Panc1 (cell line): ENCODE results near the gene IL36G. TPM values are rescaled to one million over a fixed set of nuclear protein-coding genes. Genes with fewer than 3 reads are reported as not detected.
A peak's percentile ranks its signal among the peaks of the same experiment; 100 is the strongest.

ENCODE experiments used
- ATAC-seq: fragments of 200-7000 bp; cut with Tn5 transposase; 2 replicates; pipeline ENCODE4 v1.9.1; 2020; ENCODE audit warnings: mild to moderate bottlenecking, moderate library complexity
- BruUV-seq: library from RNA; stranded (reverse); fragments of 400-500 nt; replicated peaks from 2 replicates; lab custom pipeline; 2021; lab: Mats Ljungman, UMichigan
- CTCF ChIA-PET: fragments of 300-600 bp; sonication (Branson Sonifier 250); formaldehyde crosslinking; loops from one replicate; lab custom pipeline; 2022; ENCODE audit warnings: antibody characterized with exemption; lab: Charles Lee
- POLR2A ChIA-PET: fragments of 300-600 bp; sonication (Branson Sonifier 250); formaldehyde crosslinking; loops from one replicate; lab custom pipeline; 2022; ENCODE audit warnings: antibody characterized with exemption; lab: Charles Lee
- DNase-seq: peaks from one replicate; pipeline ENCODE4 v3.0.0-alpha.2; 2010; ENCODE audit warnings: low read depth, low spot score
- H3K27ac ChIP-seq: 2 replicates; pipeline ENCODE4 v1.5.1; 2011; ENCODE audit warnings: mild to moderate bottlenecking, low read length, inconsistent platforms
- H3K27me3 ChIP-seq: fragments of 200-500 bp; sonication (Bioruptor generic); 2 replicates; pipeline ENCODE4 v1.6.0; 2014; ENCODE audit warnings: low read length, inconsistent platforms; ENCODE audit not compliant: control insufficient read depth, insufficient read depth
- H3K36me3 ChIP-seq: fragments of 200-500 bp; sonication (Bioruptor generic); 2 replicates; pipeline ENCODE4 v1.5.1; 2014; ENCODE audit warnings: inconsistent platforms, mild to moderate bottlenecking, low read length, moderate library complexity; ENCODE audit not compliant: control insufficient read depth, insufficient read depth
- H3K4me1 ChIP-seq: 2 replicates; pipeline ENCODE4 v1.5.1; 2011; ENCODE audit warnings: inconsistent platforms, mild to moderate bottlenecking, low read length, moderate library complexity; ENCODE audit not compliant: control insufficient read depth, insufficient read depth
- H3K4me3 ChIP-seq, 2 experiments: 2 replicates each; pipeline ENCODE4 v1.5.1; 2011 to 2012; ENCODE audit warnings: low read depth in 2 of 2, low read length in 2 of 2, mild to moderate bottlenecking in 2 of 2, inconsistent platforms in 1 of 2, moderate library complexity in 1 of 2
- H3K9me3 ChIP-seq: fragments of 200-500 bp; sonication (Bioruptor generic); 2 replicates; pipeline ENCODE4 v1.5.1; 2014; ENCODE audit warnings: low read depth, mild to moderate bottlenecking, inconsistent platforms, low read length, moderate library complexity; ENCODE audit not compliant: control insufficient read depth, insufficient read depth
- POLR2AphosphoS5 ChIP-seq: IDR thresholded peaks from 2 replicates; pipeline ENCODE4 v1.6.1; 2012; ENCODE audit warnings: mild to moderate bottlenecking, low read depth, low read length, moderate library complexity
- SIN3A ChIP-seq: IDR thresholded peaks from 2 replicates; pipeline ENCODE4 v1.6.1; 2012; ENCODE audit warnings: low read depth, mild to moderate bottlenecking, low read length, moderate library complexity, borderline replicate concordance; ENCODE audit not compliant: insufficient read depth
- TCF7L2 ChIP-seq: IDR thresholded peaks from 2 replicates; pipeline ENCODE4 v1.6.1; 2011; ENCODE audit warnings: mild to moderate bottlenecking, low read depth, low read length, inconsistent platforms
- in situ Hi-C: cut with HindIII; loops from 2 replicates; pipeline ENCODE4 v1.10.0; 2016; ENCODE audit warnings: low sequenced_read_pairs, low pct_unique_long_range_greater_than_20kb
- intact Hi-C: fragments of 100-400 bp; cut with micrococcal nuclease; formaldehyde crosslinking; loops from one replicate; pipeline ENCODE4 v1.10.0; 2022; ENCODE audit not compliant: unreplicated experiment
- total RNA-seq: library from RNA; stranded (reverse); gene quantifications from one replicate; pipeline ENCODE4 v1.2.1, GENCODE V29; 2021; ENCODE audit not compliant: unreplicated experiment
- TF ChIP-seq, protein P1 (sequence below), 2 experiments: IDR thresholded peaks; 2 replicates each; pipeline ENCODE4 v1.6.1; 2011 to 2012; ENCODE audit warnings: low read depth in 2 of 2, control low read depth in 1 of 2, low read length in 1 of 2, mild to moderate bottlenecking in 1 of 2, moderate library complexity in 1 of 2; ENCODE audit not compliant: insufficient read depth in 1 of 2
- TF ChIP-seq, protein P2 (sequence below): fragments of 450-650 bp; IDR thresholded peaks from 2 replicates; pipeline ENCODE4 v1.5.1; 2017; ENCODE audit warnings: mild to moderate bottlenecking

The IL36G gene
- total RNA-seq, 1 experiment from 2014 or later, result not detected

GRCh38 chr2:113028112-113028511 is 50.3 kb downstream of the IL36G start:
- H3K27me3 ChIP-seq, result peaks cover 35% of the 10 kb centered on the region

GRCh38 chr2:113032737-113033136 is 54.9 kb downstream of the IL36G start:
- no TSS peak for BruUV-seq
- ChIA-PET CTCF (no interaction called here), POLR2A (no interaction called here)
- no peaks in the 10 kb centered on the region for H3K36me3 ChIP-seq
- peaks cover 17% of the 10 kb centered on the region; the same call in 1 of the 2 replicates for H3K27me3 ChIP-seq
- no peak overlapping the region for H3K4me3 ChIP-seq
- H3K9me3 ChIP-seq, result no peaks in the 10 kb centered on the region
- DNase-seq (no peak), ATAC-seq (no peak)
- H3K4me1 ChIP-seq, result no peaks in the 10 kb centered on the region
- no peak overlapping the region for H3K27ac ChIP-seq
- TF ChIP-seq, protein P1, sequence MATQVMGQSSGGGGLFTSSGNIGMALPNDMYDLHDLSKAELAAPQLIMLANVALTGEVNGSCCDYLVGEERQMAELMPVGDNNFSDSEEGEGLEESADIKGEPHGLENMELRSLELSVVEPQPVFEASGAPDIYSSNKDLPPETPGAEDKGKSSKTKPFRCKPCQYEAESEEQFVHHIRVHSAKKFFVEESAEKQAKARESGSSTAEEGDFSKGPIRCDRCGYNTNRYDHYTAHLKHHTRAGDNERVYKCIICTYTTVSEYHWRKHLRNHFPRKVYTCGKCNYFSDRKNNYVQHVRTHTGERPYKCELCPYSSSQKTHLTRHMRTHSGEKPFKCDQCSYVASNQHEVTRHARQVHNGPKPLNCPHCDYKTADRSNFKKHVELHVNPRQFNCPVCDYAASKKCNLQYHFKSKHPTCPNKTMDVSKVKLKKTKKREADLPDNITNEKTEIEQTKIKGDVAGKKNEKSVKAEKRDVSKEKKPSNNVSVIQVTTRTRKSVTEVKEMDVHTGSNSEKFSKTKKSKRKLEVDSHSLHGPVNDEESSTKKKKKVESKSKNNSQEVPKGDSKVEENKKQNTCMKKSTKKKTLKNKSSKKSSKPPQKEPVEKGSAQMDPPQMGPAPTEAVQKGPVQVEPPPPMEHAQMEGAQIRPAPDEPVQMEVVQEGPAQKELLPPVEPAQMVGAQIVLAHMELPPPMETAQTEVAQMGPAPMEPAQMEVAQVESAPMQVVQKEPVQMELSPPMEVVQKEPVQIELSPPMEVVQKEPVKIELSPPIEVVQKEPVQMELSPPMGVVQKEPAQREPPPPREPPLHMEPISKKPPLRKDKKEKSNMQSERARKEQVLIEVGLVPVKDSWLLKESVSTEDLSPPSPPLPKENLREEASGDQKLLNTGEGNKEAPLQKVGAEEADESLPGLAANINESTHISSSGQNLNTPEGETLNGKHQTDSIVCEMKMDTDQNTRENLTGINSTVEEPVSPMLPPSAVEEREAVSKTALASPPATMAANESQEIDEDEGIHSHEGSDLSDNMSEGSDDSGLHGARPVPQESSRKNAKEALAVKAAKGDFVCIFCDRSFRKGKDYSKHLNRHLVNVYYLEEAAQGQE (IDR thresholded peaks at IDR 0.05; ENCODE audit: insufficient read depth in 1 of 2, low read depth in 2 of 2, low read length in 1 of 2), result no peak
- TF ChIP-seq SIN3A (no peak), TCF7L2 (no peak), POLR2AphosphoS5 (no peak)
- TF ChIP-seq, protein P2, sequence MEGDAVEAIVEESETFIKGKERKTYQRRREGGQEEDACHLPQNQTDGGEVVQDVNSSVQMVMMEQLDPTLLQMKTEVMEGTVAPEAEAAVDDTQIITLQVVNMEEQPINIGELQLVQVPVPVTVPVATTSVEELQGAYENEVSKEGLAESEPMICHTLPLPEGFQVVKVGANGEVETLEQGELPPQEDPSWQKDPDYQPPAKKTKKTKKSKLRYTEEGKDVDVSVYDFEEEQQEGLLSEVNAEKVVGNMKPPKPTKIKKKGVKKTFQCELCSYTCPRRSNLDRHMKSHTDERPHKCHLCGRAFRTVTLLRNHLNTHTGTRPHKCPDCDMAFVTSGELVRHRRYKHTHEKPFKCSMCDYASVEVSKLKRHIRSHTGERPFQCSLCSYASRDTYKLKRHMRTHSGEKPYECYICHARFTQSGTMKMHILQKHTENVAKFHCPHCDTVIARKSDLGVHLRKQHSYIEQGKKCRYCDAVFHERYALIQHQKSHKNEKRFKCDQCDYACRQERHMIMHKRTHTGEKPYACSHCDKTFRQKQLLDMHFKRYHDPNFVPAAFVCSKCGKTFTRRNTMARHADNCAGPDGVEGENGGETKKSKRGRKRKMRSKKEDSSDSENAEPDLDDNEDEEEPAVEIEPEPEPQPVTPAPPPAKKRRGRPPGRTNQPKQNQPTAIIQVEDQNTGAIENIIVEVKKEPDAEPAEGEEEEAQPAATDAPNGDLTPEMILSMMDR, result no peak
- in situ Hi-C loops, result no loop called here
- intact Hi-C loops, result no loop called here

More at GRCh38 chr2:113028112-113028511, 50.3 kb downstream of the IL36G start:
- no TSS peak for BruUV-seq
- H3K9me3 ChIP-seq, result no peaks in the 10 kb centered on the region
- POLR2A ChIA-PET, result no interaction called here
- TF ChIP-seq TCF7L2 (no peak), POLR2AphosphoS5 (no peak)
- in situ Hi-C loops (no loop called here), intact Hi-C loops (no loop called here)
- no peak overlapping the region for H3K4me3 ChIP-seq
- CTCF ChIA-PET, result no interaction called here
- no peaks in the 10 kb centered on the region for H3K4me1 ChIP-seq
- no peak overlapping the region for H3K27ac ChIP-seq
- no peak for ATAC-seq
- H3K36me3 ChIP-seq, result no peaks in the 10 kb centered on the region
- no peak for DNase-seq

- Histone ChIP-seq H3K9me3 (no peaks in the 10 kb centered on the region), H3K27ac (no peak overlapping the region), H3K27me3 (peaks cover 13% of the 10 kb centered on the region; the same call in 1 of the 2 replicates), H3K4me3 (no peak overlapping the region), H3K36me3 (no peaks in the 10 kb centered on the region), H3K4me1 (no peaks in the 10 kb centered on the region)
- intact Hi-C loops, result no loop called here
- ChIA-PET POLR2A (no interaction called here), CTCF (no interaction called here)
- TF ChIP-seq, protein P2, result 0 out of 2 replicates have a peak, but pooled peaks have one; percentile 4
- no peak for TF ChIP-seq POLR2AphosphoS5
- BruUV-seq, result no TSS peak
- ATAC-seq, result no peak
- no peak for DNase-seq
- in situ Hi-C loops, result no loop called here
Measured at GRCh38 chr2:113034016-113034415, 56.2 kb downstream of the IL36G start.

Other genes with a start within 250 kb of the IL36G start
- 27.0 TPM for gene CKAP2L, start 213.4 kb upstream of the IL36G start, total RNA-seq
- gene IL1A, start 193.5 kb upstream of the IL36G start, total RNA-seq, result not detected
- not detected for gene IL1B, start 141.2 kb upstream of the IL36G start, total RNA-seq
- gene IL37, start 66.8 kb upstream of the IL36G start, total RNA-seq, result not detected
- not detected for gene IL36A, start 27.5 kb downstream of the IL36G start, total RNA-seq
- not detected for gene IL36B, start 74.9 kb downstream of the IL36G start, total RNA-seq
- gene IL36RN, start 81.2 kb downstream of the IL36G start, total RNA-seq, result not detected
- not detected for gene IL1F10, start 90.0 kb downstream of the IL36G start, total RNA-seq
- gene IL1RN, start 149.6 kb downstream of the IL36G start, total RNA-seq, result not detected
- gene PSD4, start 196.0 kb downstream of the IL36G start, total RNA-seq, result 3.6 TPM